SHP77 treated with DMSO at 0.1 percent for 48 hours (cell line): ENCODE results near the gene CALHM6.

Experiments used
- DNase-seq: peaks from one replicate; lab custom pipeline; 2025; lab: John Stamatoyannopoulos, UW

CALHM6 gene

DNA sequence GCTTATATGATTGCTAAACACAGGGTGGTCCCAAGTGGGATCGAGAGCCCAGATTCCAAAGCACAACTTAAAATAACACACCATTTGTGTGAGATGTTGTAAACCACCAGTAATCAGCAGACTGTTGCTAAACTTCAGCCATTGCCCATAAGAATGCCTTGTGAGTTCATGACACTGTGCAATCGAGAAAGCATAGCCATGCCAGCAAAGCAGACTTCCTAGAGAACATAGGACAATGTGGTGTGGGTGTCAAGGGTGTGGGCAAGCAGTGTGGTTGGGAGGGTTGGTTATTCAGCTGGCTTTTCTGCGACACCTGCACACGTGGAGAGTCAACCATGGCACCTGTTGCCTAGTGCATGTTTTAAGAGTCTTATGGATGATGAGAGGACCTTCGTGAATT lies 16.1 kb upstream of the CALHM6 start:
- peak; percentile 39 for DNase-seq

- DNase-seq: no peak
These were observed 14.8 kb upstream of the CALHM6 start for GRCh38 chr6:116446399-116446798.

DNA sequence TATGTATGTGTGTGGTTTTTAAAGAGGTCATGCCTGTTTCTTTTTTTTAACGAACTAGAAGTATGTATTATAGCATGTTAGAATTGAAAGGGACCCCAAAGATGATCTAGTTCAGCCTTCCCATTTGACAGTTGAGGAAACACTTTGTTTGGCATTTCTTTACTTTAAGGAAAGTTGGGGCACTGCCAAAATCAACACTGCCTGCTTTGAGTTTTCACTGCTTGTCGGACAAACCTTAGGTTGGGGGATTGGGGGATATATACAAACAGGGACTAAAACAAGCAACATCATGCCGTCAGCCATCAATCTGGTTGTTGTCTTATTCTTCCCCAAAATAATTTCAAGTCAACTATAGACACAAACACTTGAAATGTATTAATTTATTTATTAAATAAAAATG lies 14.1 kb upstream of the CALHM6 start:
- no peak for DNase-seq

- DNase-seq: peak; percentile 14
These were observed 13.6 kb upstream of the CALHM6 start for GRCh38 chr6:116447496-116448011.

DNA sequence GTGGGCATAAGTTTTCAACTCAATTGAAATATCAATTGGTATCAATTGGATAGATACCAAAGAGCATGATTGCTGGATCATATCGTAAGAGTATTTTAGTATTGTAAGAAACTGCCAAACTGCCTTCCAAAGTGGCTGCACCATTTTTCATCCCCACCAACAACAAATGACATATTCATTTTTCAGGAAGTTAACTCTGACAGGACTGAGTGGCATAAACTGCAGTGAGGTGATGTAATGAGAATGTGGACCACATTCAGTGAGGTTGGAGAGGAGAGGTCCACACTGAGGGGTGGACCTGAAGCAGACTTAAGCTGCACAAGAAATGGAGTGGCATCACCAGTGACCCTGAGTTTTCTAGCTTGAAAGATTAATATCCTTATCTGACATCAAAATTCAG lies 11.6 kb upstream of the CALHM6 start:
- no peak for DNase-seq

GRCh38 chr6:116450185-116450710 lies 10.9 kb upstream of the CALHM6 start:
- no peak for DNase-seq

DNA sequence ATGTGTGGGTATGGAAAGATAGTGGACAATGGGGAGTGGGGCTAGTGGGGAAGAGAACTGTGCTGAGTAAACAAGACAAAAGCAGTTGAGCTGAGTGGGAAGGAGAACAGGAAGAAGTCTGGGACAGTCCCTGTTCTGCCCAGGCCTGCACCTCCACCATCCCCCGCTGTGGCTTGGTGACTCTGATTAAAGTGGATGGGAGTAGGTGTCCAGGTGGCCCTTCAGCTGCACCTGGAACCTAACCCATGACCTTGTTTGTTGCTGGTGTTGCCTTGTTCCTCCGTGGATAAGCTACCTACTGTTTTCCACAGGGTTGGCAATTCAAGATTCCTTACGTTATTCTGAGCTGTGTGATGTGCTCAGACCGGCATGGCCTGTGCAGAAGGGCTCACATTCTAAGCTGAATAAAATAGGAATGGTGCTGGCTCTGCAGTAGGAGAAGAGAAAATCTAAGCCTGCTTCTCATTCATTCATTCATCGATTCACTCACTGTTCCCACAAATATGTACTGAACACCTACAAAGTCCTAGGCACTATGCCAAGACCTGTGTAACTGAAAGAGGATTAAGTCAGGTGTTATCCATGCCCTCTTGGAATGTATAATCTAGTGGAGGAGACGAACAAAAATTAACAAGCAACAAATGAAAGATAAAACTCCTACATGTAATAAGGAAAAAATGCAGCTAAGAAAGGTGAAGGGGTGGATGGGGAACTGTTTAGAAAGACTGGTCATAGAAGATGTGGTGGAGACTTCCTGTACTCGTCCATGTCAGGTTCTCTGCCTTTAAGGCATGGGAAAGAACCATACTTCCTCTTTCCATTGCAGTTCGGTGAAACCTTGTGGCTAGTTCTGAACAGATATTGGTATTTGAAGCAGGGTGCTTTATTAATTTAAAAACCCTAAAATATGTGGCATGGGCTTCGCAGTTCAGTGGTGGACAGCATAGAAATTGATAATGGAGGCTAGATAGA lies 10.1 kb upstream of the CALHM6 start:
- no peak for DNase-seq

DNA sequence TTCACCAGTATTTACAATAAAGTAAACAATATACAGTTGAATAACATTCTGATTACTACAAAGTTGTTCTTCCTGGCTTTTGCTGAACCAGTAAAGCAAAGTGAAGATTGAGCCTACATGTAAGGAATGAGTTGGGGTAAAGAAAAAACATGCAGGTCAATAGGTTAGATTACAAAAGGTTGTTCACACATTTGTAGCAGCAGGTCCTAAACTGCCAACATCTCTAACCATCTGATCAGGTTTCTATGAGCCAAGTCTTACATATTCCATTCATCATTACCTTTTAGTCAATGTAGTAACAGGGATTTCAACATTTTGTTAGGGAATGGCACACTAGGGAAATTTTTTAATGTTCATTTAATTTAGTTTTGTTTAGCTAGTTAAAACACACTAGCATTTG lies 9.3 kb upstream of the CALHM6 start:
- no peak for DNase-seq

GRCh38 chr6:116452531-116452930 lies 8.6 kb upstream of the CALHM6 start:
- no peak for DNase-seq

GRCh38 chr6:116456106-116456505 lies 5.1 kb upstream of the CALHM6 start:
- DNase-seq: no peak

GRCh38 chr6:116456927-116457326 lies 4.2 kb upstream of the CALHM6 start:
- DNase-seq: no peak

- no peak for DNase-seq
These were observed 2.9 kb upstream of the CALHM6 start for GRCh38 chr6:116458264-116458663.

DNA sequence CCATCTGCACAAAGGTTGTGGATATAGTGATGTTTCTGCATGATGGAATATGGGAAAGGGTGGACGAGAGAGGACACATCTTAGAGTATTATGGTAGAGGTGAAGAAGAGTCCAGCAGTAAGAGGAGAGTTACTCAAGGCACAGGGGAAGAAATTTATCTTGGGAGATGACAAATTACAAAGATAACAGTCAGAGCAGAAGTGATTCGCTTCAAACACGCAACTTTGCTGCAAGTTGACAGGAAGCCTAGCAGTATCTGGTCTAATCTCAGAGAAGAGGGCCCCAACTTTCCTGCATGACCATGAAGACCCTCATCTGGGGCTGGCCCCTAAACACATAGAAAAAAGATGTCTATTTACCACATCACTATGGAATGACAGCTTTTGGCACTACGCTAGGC lies 1.2 kb upstream of the CALHM6 start:
- no peak for DNase-seq

- DNase-seq: no peak
These were observed 1.0 kb downstream of the CALHM6 start for GRCh38 chr6:116461932-116462885.

GRCh38 chr6:116463301-116463700 lies 2.1 kb downstream of the CALHM6 start:
- no peak for DNase-seq

GRCh38 chr6:116465246-116465645 lies 4.1 kb downstream of the CALHM6 start:
- no peak for DNase-seq

- DNase-seq: no peak
These were observed 5.9 kb downstream of the CALHM6 start for GRCh38 chr6:116467096-116467495.

- no peak for DNase-seq
These were observed 6.3 kb downstream of the CALHM6 start for GRCh38 chr6:116467514-116467913.

DNA sequence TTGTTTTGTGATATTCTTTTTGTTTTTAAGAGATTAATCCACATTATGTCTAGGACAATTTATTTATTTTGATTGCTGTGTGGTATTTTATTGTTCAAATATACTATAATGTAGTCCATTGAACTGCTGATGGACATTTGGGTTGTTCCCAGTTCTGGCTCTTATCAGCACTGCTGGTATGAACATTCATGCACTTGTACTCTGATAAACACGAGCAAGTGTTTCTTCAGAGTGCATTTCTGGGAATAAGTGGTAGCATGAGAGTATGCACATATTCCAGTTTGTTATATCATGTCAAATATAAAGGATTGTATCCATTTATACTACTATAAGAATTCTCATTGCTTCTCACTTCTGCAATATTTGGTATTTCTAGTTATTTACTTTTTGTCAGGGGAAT lies 7.1 kb downstream of the CALHM6 start:
- no peak for DNase-seq

DNA sequence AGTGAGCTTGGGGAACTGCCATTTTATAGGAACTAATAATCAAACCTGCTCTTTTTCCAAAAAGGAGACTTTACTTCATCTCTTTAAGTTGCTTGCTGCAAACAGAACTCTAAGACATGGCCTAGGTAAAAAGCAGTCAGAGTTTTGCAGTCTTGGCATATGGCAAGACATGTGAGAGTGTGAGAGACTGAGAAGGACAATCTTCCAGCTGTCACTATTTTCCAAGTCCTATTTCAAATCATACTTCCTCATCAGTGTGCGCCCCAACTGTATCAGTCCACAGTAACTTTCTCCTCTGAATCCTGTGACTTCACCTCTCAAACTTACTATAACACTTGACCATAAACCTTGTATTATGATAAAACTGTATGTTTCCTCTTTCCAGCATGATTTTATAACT lies 10.4 kb downstream of the CALHM6 start:
- DNase-seq: no peak

GRCh38 chr6:116472706-116473105 lies 11.5 kb downstream of the CALHM6 start:
- no peak for DNase-seq

DNA sequence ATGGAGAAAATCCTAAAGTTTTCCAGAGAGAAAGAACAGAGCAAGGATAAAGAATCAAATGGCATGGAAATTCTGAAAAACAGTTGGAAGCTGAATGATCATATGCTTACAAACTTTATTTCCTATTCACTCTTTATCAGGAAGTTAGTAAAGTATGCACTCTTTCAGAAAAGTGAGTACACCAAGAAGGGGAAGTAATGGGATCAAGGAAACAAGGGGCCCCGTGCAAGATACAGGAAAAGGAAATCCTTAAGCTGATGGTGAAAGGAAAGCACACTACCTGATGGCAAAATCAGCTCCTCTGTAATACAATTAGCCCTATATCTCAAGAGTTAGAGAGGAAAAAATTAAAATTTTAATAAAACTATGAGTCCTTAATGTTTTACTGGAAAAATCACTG lies 14.0 kb downstream of the CALHM6 start:
- DNase-seq: no peak
